HG02798 (cell line): Measurements from ENCODE around the gene PGBD2.
A peak's percentile ranks its signal among the peaks of the same experiment; 100 is the strongest.
"Not testable (repeated sequence)": the region's sequence is repeated elsewhere in the genome, so short reads cannot be mapped to it uniquely, and the experiment has no call there.

Experiments
- ATAC-seq: cut with Tn5 transposase; IDR thresholded peaks from one replicate; pipeline ENCODE4 v1.9.1; 2021; ENCODE audit warnings: mild to moderate bottlenecking; ENCODE audit not compliant: unreplicated experiment, poor library complexity

The PGBD2 gene

GRCh38 chr1:248906009-248906752 is at the start of gene PGBD2:
Gene PGBD2, plus strand, starts transcription at chr1:248906235. Its CDS starts 7,628 bp downstream, at chr1:248913863.
- peak; percentile 93 for ATAC-seq

GRCh38 chr1:248857201-248857600 is 48.8 kb upstream of the PGBD2 start:
- no peak for ATAC-seq

- ATAC-seq: no peak
Observed at GRCh38 chr1:248857749-248858095, 48.3 kb upstream of the PGBD2 start.

- ATAC-seq: peak; percentile 33
Observed at GRCh38 chr1:248858096-248858890, 47.7 kb upstream of the PGBD2 start.

GRCh38 chr1:248858891-248859889 is 46.8 kb upstream of the PGBD2 start, which contains the start of gene ZNF692:
Gene ZNF692, minus strand, starts transcription at chr1:248859085. Its CDS starts 776 bp downstream, at chr1:248858309.
- ATAC-seq: peak; percentile 80

GRCh38 chr1:248860007-248860406 is 46.0 kb upstream of the PGBD2 start:
- no peak for ATAC-seq

- no peak for ATAC-seq
Observed at GRCh38 chr1:248861616-248862015, 44.4 kb upstream of the PGBD2 start.

GRCh38 chr1:248862695-248862997 is 43.4 kb upstream of the PGBD2 start:
- peak; percentile 1 for ATAC-seq

GRCh38 chr1:248862998-248863881 is 42.8 kb upstream of the PGBD2 start:
- peak; percentile 68 for ATAC-seq

GRCh38 chr1:248871837-248872401 is 34.1 kb upstream of the PGBD2 start:
- ATAC-seq: no peak

GRCh38 chr1:248872752-248873408 is 33.2 kb upstream of the PGBD2 start:
- ATAC-seq: peak; percentile 33

GRCh38 chr1:248873409-248873992 is 32.5 kb upstream of the PGBD2 start:
- peak; percentile 86 for ATAC-seq

- peak; percentile 68 for ATAC-seq
Observed at GRCh38 chr1:248873993-248874533, 32.0 kb upstream of the PGBD2 start.

- ATAC-seq: no peak
Observed at GRCh38 chr1:248881261-248881660, 24.8 kb upstream of the PGBD2 start.

- ATAC-seq: not testable (repeated sequence)
Observed at GRCh38 chr1:248882427-248882826, 23.6 kb upstream of the PGBD2 start.

- ATAC-seq: no peak
Observed at GRCh38 chr1:248884632-248885295, 21.3 kb upstream of the PGBD2 start.

- ATAC-seq: no peak
Observed at GRCh38 chr1:248885646-248886045, 20.4 kb upstream of the PGBD2 start.
